Stimulated activated CD4-positive, alpha-beta T cell treated with anti-CD3 and anti-CD28 coated beads, Interleukin-1b, Interleukin-23, amount 100 ng/mL, for 48 hours (primary cell): ENCODE measurements around the gene DKKL1.

ENCODE experiments used
- DNase-seq: peaks from one replicate; pipeline ENCODE4 v3.0.0-alpha.2; 2020

The DKKL1 gene

DNA sequence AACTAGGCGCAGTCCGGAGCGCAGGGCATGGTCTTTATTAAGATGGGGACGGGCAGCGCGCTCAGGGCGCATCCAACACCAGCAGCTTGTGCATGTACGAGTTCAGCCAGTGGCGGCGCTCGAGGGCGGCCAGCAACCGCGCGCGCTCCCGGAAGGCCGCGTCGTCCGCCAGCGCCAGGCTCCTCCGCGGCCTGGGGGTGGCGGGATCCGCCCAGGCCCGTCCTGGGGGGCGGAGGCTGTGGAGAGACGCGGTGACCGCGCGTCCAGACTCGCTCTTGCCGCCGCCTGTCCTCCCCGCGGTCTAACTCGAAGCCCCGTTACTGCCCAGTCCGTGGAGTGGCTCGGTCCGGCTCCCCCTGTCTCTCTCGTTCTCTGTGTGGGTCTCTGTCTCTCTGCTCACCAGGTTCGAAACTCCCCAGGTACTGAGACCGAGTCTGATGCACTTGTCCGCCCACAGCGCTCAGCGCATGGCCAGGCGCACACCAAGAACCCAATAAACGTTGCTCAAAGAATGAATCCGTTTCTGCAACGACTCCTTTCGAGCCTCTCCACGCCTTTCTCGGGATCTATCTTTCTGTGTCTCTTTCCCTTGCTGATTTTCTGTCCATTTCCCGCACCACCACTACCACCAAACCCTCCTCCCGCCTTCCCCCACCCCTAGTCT is 58.9 kb downstream of the DKKL1 start:
- DNase-seq, result peak; percentile 46

DNA sequence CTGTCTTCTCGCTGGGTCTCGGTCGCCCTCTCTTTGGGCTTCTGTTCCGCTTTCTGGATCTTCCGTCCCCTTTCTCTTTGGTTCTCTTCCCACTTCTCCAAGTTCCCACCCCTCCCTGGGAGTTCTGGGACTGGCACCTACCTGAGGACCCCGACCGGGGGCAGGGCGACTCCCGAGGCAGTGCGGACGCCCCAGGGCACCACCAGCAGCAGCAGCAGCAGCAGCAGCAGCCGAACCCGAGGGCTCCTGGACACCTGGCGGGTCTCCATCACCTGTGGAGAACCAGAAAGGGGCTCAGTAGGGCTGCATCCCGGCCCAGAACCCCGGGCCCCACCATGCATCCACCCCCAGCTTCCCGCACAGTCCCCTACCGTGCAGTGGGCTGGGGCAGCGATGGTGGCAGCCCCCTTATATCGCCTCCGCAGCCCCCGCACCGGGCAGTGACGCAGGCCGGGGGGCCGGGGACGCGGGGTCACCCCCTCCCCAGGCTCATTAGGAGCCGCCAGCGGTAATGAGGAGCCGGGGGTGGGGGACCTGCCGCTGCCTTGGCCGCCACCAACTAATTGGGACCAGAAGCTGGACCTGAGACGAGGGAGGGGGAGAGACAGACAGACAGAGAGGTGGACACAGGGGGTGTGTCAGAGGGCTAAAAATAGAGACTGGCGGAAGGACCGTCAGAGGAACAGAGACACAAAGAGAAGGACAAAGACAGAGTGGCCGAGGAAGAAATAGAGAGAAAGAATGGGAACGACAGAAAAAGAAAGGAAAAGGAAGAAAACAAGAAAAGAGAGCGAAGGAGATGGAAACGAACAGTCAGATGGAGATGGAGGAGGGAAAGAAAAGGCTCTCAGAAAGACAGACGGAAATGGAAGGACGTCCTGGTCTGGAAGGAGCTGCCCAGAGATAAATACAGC is 59.7 kb downstream of the DKKL1 start, which contains the start of gene PTH2:
Gene PTH2 (minus strand): TSS at position 371 of the 914 bp plus-strand sequence. CDS start 102 bp downstream, at position 269.
- no peak for DNase-seq

GRCh38 chr19:49423985-49424303 is 60.3 kb downstream of the DKKL1 start:
- no peak for DNase-seq
